Lung (tissue), 12 donors: ENCODE results near the gene RERE. TPM values are rescaled to one million over a fixed set of nuclear protein-coding genes. Genes with fewer than 3 reads are reported as not detected.
A peak's percentile ranks its signal among the peaks of the same experiment; 100 is the strongest.

Experiments used
- ATAC-seq: fragments of 200-7000 bp; cut with Tn5 transposase; one replicate; pipeline ENCODE4 v1.9.1; 2020; ENCODE audit warnings: moderate number of reproducible peaks; ENCODE audit not compliant: insufficient read depth, low FRiP score
- DNase-seq, 3 donors: peaks; one replicate each; pipeline ENCODE4 v3.0.0-alpha.2; 2013 to 2017
- H3K27ac ChIP-seq, 2 donors: one replicate each; pipeline ENCODE4 v1.5.1; 2013; ENCODE audit warnings: mild to moderate bottlenecking in 2 of 2, moderate library complexity in 2 of 2, control low read depth in 1 of 2, inconsistent platforms in 1 of 2, low read depth in 1 of 2, low read length in 1 of 2
- H3K27me3 ChIP-seq, 3 donors: one replicate each; pipeline ENCODE4 v1.5.1; 2013; ENCODE audit warnings: low read length in 2 of 3; ENCODE audit not compliant: control insufficient read depth in 3 of 3, insufficient read depth in 3 of 3
- H3K36me3 ChIP-seq, 4 donors: one replicate each; pipeline ENCODE4 v1.5.1; 2013; ENCODE audit warnings: low read length in 4 of 4, mild to moderate bottlenecking in 1 of 4, moderate library complexity in 1 of 4; ENCODE audit not compliant: control insufficient read depth in 4 of 4, insufficient read depth in 4 of 4
- H3K4me1 ChIP-seq, 5 donors: one replicate each; pipeline ENCODE4 v1.5.1; 2013; ENCODE audit warnings: low read length in 5 of 5, mild to moderate bottlenecking in 2 of 5, moderate library complexity in 1 of 5; ENCODE audit not compliant: control insufficient read depth in 5 of 5, insufficient read depth in 5 of 5
- H3K4me3 ChIP-seq: one replicate; pipeline ENCODE4 v1.5.1; 2013; ENCODE audit warnings: mild to moderate bottlenecking, control low read depth, moderate library complexity
- H3K9ac ChIP-seq, 2 donors: one replicate each; pipeline ENCODE4 v1.5.1; 2013; ENCODE audit warnings: low read length in 2 of 2, control low read depth in 1 of 2; ENCODE audit not compliant: insufficient read depth in 1 of 2
- H3K9me3 ChIP-seq, 4 donors: one replicate each; pipeline ENCODE4 v1.5.1; 2013; ENCODE audit warnings: low read length in 3 of 4, mild to moderate bottlenecking in 1 of 4, moderate library complexity in 1 of 4; ENCODE audit not compliant: control insufficient read depth in 4 of 4, insufficient read depth in 3 of 4
- WGBS, 2 donors: extraction: QIAGEN DNeasy Blood & Tissue Kit; methylation state at CpG; one replicate each; pipeline ENCODE4 v1.1.7; 2013; 5-methylcytosine and 5-hydroxymethylcytosine counted together
- polyA plus RNA-seq, 2 donors: library from polyadenylated mRNA; stranded (reverse); fragments of 200-250 nt; gene quantifications; one replicate each; pipeline ENCODE4 v1.2.1, GENCODE V29; 2013
- total RNA-seq, 2 donors: library from RNA; depleted of rRNA in 1 of 2; stranded (reverse); fragments of >200 nt in 1 of 2; gene quantifications; one replicate each; pipeline ENCODE4 v1.2.1, GENCODE V29; 2014 to 2021
- TF ChIP-seq, protein P1 (sequence below): IDR thresholded peaks from 2 replicates; pipeline ENCODE4 v1.5.1; 2012; ENCODE audit warnings: mild to moderate bottlenecking; ENCODE audit errors: control extremely low read depth, extremely low read depth
- donor health status: control.
- donor health status: control.
- donor health status: Bipolar disorder and iron deficiency.
- donor health status: healthy.
- donor health status: DM: yes; HTN: yes; CAD: no.

The RERE gene
- total and polyA plus RNA-seq, 4 donors, result 21.7 to 207 (median 57.5) TPM

DNA sequence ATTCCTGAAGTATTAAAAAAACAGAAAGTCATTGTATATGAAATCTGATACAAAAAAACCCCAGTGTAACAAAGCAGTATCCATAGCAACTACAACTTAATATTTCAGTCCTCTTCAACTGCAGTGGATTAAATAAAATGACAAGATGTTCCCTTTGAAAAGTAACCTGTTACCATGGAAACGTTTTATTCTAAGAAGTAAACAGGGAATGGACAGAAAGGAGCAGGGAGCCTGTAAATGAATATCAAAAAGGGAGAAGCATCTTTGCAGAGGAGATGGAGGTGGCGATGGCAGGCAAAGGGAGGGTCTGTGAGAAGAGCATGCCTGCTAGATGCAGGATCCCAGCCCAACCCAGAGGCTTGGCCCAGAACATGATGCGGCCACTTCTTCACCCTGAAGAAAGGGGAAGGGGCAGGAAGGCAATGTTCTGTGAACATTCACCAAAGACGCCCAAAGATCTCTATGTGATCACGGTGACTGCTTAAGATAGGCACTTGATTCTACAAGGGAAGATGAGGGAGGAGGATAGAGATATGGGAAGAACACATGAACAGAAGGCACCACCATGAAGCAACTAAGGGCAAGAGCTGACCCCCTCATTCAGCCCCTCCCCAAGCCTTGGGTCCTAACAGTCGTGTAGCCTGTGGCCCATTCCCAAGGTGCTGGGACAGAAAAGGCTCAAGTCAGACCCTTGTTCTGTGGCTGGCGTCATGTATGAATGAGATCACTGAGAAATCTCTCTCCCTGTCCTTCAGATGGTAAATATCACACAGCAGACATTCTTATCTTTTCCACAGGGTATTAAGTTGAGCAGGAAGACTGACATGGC, 299.6 kb downstream of the RERE start:
- TF ChIP-seq, protein P1, sequence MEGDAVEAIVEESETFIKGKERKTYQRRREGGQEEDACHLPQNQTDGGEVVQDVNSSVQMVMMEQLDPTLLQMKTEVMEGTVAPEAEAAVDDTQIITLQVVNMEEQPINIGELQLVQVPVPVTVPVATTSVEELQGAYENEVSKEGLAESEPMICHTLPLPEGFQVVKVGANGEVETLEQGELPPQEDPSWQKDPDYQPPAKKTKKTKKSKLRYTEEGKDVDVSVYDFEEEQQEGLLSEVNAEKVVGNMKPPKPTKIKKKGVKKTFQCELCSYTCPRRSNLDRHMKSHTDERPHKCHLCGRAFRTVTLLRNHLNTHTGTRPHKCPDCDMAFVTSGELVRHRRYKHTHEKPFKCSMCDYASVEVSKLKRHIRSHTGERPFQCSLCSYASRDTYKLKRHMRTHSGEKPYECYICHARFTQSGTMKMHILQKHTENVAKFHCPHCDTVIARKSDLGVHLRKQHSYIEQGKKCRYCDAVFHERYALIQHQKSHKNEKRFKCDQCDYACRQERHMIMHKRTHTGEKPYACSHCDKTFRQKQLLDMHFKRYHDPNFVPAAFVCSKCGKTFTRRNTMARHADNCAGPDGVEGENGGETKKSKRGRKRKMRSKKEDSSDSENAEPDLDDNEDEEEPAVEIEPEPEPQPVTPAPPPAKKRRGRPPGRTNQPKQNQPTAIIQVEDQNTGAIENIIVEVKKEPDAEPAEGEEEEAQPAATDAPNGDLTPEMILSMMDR, result no peak
- Histone ChIP-seq H3K4me1 (peaks cover 2 to 22% (median 8%) of the 10 kb centered on the region in 5 donors), H3K36me3 (peaks cover 0 to 4% (median under 1%) of the 10 kb centered on the region in 4 donors), H3K27ac (peak overlapping the region in 1 of 2 donors; percentile 79), H3K4me3 (no peak overlapping the region), H3K9ac (no peak overlapping the region), H3K9me3 (no peaks in the 10 kb centered on the region), H3K27me3 (no peaks in the 10 kb centered on the region)
- peak; percentile 27 to 81 (median 66) for DNase-seq
- ATAC-seq, result no peak
- 78 to 81% methylated on average over 7 of the region's 7 CpGs for whole genome bisulfite sequencing, 2 donors

DNA sequence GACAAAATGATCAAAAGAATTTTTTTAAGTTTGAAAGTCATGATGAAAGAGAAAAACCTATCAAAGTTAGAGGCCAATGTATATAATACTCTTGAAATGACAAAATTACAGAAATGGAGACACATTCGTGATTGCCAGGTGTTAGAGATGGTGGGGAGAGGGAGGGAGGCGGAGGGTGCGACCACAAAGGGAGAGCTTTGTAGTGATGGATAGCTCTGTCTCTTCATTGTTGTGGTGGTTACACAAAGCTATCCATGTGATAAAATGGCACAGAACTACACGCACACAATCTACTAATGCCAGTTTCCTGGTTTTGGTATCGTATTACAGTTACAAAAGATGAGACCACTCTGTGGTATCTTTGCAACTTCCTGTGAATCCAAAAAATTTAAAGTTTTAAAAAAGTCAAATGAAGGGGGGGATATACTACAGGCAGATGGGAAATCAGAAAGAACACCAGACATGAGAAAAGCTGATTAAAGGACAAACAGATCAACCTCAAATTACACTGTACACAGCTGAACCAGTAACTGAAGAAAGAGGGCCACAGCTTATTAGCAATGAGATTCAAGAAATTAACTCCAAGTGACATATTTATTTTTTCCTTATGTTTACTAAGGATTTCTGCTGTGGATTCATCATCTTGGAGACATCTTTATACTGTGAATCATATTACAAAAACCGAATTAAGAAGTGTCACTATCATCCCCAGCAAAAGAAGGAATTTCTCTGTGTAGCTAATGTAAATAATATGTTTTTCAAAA, 300.5 kb downstream of the RERE start:
- TF ChIP-seq, protein P1, result no peak
- ATAC-seq (no peak), DNase-seq (peak in 2 of 3 donors; percentile 55 to 68)
- 44 to 59% methylated on average over 6 of the region's 6 CpGs for WGBS, 2 donors
- H3K9me3 ChIP-seq, result no peaks in the 10 kb centered on the region
- peak overlapping the region in 1 of 2 donors; percentile 77 for H3K27ac ChIP-seq
- peaks cover 2 to 22% (median 8%) of the 10 kb centered on the region in 5 donors for H3K4me1 ChIP-seq
- H3K4me3 ChIP-seq, result no peak overlapping the region
- H3K9ac ChIP-seq, result peak overlapping the region in 1 of 2 donors; percentile 30
- H3K36me3 ChIP-seq, result peaks cover 0 to 7% (median under 1%) of the 10 kb centered on the region in 4 donors
- H3K27me3 ChIP-seq, result no peaks in the 10 kb centered on the region

DNA sequence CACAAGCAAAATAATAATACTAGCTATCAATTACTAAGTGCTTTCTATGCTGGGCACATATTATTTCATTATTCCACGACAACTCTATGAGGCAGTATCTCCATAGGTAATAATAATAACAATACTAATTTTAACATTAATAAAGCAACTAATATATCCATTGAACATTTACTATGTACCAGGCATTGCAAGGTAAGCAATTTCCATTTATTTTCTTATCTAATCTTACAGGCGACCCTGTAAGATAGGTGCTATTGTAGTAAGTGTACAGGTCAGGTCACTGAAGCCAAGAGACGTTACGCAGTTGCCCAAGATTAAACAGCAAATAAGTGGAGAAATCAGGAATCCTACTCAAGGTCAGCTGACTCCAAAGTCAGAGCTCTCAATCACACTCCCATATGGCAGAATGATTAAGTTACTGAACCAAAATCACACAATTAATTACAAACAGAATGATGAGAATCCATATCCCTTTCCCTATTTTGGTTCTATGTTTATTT, 301.1 kb downstream of the RERE start:
- TF ChIP-seq, protein P1, result no peak
- Histone ChIP-seq H3K9me3 (no peaks in the 10 kb centered on the region), H3K27ac (no peak overlapping the region), H3K4me3 (no peak overlapping the region), H3K27me3 (no peaks in the 10 kb centered on the region), H3K4me1 (peaks cover 2 to 26% (median 8%) of the 10 kb centered on the region in 5 donors), H3K9ac (no peak overlapping the region), H3K36me3 (peaks cover 0 to 7% (median 0%) of the 10 kb centered on the region in 4 donors)
- ATAC-seq (no peak), DNase-seq (no peak)
- WGBS, 2 donors, result 76 to 78% methylated on average over 4 of the region's 4 CpGs
